Left lung (tissue), 10 donors: ENCODE data around the gene CBX6. TPM values are rescaled to one million over a fixed set of nuclear protein-coding genes. Genes with fewer than 3 reads are reported as not detected.

ENCODE experiments used
- ATAC-seq: fragments of 200-7000 bp; cut with Tn5 transposase; one replicate; pipeline ENCODE4 v1.9.1; 2020; ENCODE audit warnings: moderate library complexity
- DNase-seq, 4 donors: peaks; one replicate each; pipeline ENCODE4 v3.0.0-alpha.2; 2013 to 2020
- H3K27ac ChIP-seq, 2 donors: fragments of 200-600 bp; sonication (generic) in 1 of 2; one replicate each; pipeline versions ENCODE4 v1.5.0 to v1.8.0; 2020 to 2021
- H3K27me3 ChIP-seq, 2 donors: fragments of 200-600 bp; sonication (generic) in 1 of 2; one replicate each; pipeline versions ENCODE4 v1.5.0 to v1.8.0; 2020 to 2021
- H3K36me3 ChIP-seq, 2 donors: fragments of 200-600 bp; sonication (generic) in 1 of 2; one replicate each; pipeline versions ENCODE4 v1.5.0 to v1.8.0; 2020 to 2021
- H3K4me1 ChIP-seq, 2 donors: fragments of 200-600 bp; one replicate each; pipeline ENCODE4 v1.8.0; 2021
- H3K4me3 ChIP-seq, 2 donors: fragments of 200-600 bp; sonication (generic) in 1 of 2; one replicate each; pipeline versions ENCODE4 v1.5.0 to v1.8.0; 2020 to 2021; ENCODE audit warnings: mild to moderate bottlenecking in 1 of 2
- H3K9me3 ChIP-seq, 2 donors: fragments of 200-600 bp; sonication (generic) in 1 of 2; one replicate each; pipeline versions ENCODE4 v1.5.0 to v1.8.0; 2020 to 2021
- intact Hi-C, 2 donors: fragments of 100-400 bp; cut with DNase I; formaldehyde crosslinking; loops; one replicate each; pipeline versions ENCODE4 v1.11.2 to v1.14.2; 2022
- polyA plus RNA-seq, 6 donors: library from polyadenylated mRNA; unstranded; fragments of 120-200 nt; gene quantifications; one replicate each; pipeline ENCODE4 v1.2.1, GENCODE V29; 2013; ENCODE audit not compliant: insufficient read length in 6 of 6
- total RNA-seq, 2 donors: library from RNA; stranded (reverse); fragmentation: NEBNext Ultra II Directional; extraction: Animal tissue kit (Norgen Biotek cat#: 25700); gene quantifications; one replicate each; pipeline ENCODE4 v1.2.1, GENCODE V29; 2021
- TF ChIP-seq, protein P1 (sequence below), 2 donors: fragments of 200-600 bp; sonication (generic) in 1 of 2; IDR thresholded peaks; one replicate each; pipeline versions ENCODE4 v1.5.0 to v1.8.0; 2021; ENCODE audit warnings: antibody characterized with exemption in 2 of 2
- donor health status: DM: no; HTN: yes; CAD: no.
- donor health status: DM: no; HTN: no; CAD: no.

CBX6 gene
- total and polyA plus RNA-seq, 8 donors = 22.0 to 80.0 (median 43.6) TPM

DNA sequence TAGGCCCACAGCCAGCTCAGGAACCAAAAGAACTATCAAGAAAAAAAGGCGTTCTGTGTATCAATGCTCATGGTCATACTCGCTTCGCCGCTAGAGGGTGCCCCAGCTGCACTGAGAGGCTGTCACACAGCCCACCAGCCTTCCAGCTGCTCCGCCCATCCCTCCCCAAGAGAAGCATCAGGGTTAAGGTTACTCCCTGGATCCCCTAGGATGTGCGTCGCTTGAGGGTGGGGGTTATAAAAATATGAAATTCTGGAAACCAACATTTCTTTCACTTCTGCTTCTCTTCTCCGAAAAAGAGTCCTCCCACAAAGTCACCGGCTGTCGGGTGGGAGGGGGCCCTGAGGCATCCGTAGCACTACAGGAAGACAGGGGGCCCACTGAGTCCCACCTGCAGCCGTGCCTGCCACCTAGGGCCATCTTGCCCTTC, 1.7 kb downstream of the CBX6 start:
- intact Hi-C loops = loop anchor here in 1 of 2 donors (10.0 kb wide), 1 partner anchor 254 kb away; no protein-coding TSS in a partner anchor
- TF ChIP-seq, protein P1, sequence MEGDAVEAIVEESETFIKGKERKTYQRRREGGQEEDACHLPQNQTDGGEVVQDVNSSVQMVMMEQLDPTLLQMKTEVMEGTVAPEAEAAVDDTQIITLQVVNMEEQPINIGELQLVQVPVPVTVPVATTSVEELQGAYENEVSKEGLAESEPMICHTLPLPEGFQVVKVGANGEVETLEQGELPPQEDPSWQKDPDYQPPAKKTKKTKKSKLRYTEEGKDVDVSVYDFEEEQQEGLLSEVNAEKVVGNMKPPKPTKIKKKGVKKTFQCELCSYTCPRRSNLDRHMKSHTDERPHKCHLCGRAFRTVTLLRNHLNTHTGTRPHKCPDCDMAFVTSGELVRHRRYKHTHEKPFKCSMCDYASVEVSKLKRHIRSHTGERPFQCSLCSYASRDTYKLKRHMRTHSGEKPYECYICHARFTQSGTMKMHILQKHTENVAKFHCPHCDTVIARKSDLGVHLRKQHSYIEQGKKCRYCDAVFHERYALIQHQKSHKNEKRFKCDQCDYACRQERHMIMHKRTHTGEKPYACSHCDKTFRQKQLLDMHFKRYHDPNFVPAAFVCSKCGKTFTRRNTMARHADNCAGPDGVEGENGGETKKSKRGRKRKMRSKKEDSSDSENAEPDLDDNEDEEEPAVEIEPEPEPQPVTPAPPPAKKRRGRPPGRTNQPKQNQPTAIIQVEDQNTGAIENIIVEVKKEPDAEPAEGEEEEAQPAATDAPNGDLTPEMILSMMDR (IDR thresholded peaks at IDR 0.05) = peak; percentile 83 to 89

DNA sequence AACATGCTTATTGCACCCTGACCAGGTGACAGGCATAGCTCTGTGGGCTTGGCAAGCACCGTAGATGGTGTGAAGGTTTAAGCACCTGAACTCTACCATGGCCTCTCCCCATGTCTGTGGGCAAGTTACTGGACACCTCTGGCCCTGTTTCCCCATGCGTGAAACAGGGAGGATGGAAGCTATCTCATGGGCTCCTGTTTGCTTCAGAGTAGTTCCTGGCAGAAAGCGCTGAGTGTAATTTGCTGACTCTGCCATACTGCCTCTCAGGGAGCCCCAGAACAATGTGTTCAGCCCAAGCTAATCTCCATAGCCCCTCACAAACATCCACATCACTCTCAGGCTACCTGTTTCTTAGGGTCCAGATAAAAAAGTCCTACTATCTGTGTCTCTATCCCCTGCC, 2.4 kb downstream of the CBX6 start:
- no peak for ATAC-seq
- Histone ChIP-seq H3K4me3 (no peak overlapping the region), H3K4me1 (peaks cover 21 to 49% of the 10 kb centered on the region in 2 donors), H3K27me3 (no peaks in the 10 kb centered on the region), H3K27ac (no peak overlapping the region), H3K36me3 (peaks cover 0 to 42% of the 10 kb centered on the region in 2 donors), H3K9me3 (no peaks in the 10 kb centered on the region)
- TF ChIP-seq, protein P1 (IDR thresholded peaks at IDR 0.05) = no peak
- no peak for DNase-seq
- intact Hi-C loops = loop anchor here in 1 of 2 donors (10.0 kb wide), 1 partner anchor 255 kb away; no protein-coding TSS in a partner anchor

More for the DNA sequence above, 1.7 kb downstream of the CBX6 start:
- no peaks in the 10 kb centered on the region for H3K27me3 ChIP-seq
- ATAC-seq (peak; percentile 52), DNase-seq (peak; percentile 61 to 94 (median 90))
- peaks cover 0 to 35% of the 10 kb centered on the region in 2 donors for H3K36me3 ChIP-seq
- peak overlapping the region; percentile 69 to 88 for H3K4me3 ChIP-seq
- peaks cover 14 to 43% of the 10 kb centered on the region in 2 donors for H3K4me1 ChIP-seq
- no peaks in the 10 kb centered on the region for H3K9me3 ChIP-seq
- H3K27ac ChIP-seq = peak overlapping the region in 1 of 2 donors; percentile 82

DNA sequence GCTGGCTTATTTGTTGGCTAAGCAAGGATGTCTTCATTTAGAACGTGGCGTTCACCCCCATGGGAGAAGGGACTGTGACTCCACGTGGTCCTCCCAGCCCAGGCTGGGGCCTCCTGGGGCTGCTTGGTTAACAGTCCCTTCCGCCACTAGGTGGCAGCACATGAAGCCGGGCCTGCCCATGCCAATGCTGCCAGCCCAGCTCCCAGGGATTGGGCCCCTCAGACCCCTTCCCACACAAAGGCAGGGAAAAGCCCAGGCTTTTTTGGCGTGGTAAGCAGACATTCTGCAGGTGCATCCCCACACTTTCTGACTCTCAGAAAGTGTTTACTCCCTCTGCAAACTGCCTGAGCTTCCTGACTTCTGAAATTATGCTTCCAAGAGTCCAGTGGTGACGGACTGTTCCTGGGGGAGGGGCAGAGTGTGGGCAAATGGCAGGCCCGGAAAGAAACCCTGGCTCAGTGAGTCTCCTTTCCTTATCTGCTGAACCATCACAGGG, 3.1 kb downstream of the CBX6 start:
- TF ChIP-seq, protein P1 (IDR thresholded peaks at IDR 0.05) = peak; percentile 94 to 97
- Histone ChIP-seq H3K4me1 (peaks cover 25 to 57% of the 10 kb centered on the region in 2 donors), H3K27me3 (no peaks in the 10 kb centered on the region), H3K4me3 (no peak overlapping the region), H3K9me3 (no peaks in the 10 kb centered on the region), H3K36me3 (peaks cover 0 to 43% of the 10 kb centered on the region in 2 donors), H3K27ac (no peak overlapping the region)
- peak; percentile 32 for ATAC-seq
- DNase-seq = peak; percentile 56 to 95 (median 80)
- intact Hi-C loops = no loop called here

DNA sequence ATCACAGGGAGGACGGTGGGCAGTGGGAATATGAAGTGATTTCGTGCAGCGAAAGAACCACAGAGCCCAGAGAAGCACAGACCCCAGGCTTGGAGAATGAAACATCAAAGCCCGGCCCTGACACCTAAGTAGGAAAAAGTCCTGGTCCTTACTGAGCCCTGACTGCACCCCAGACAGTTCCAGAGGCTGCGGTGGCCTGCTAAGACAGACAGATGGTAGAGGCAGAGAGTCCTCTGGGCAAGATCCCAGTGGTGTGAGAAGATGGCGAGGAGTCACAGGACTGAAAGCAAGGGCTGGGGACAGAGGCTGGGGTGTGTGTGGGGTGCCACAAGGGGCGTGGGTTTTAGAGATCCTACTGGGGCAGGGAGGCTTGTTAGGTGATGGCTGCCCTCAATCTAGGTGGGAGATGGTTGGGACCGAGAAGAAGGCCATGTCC, 3.7 kb downstream of the CBX6 start:
- H3K9me3 ChIP-seq = no peaks in the 10 kb centered on the region
- peaks cover 0 to 43% of the 10 kb centered on the region in 2 donors for H3K36me3 ChIP-seq
- no peak for ATAC-seq
- TF ChIP-seq, protein P1 (IDR thresholded peaks at IDR 0.05) = no peak
- H3K4me3 ChIP-seq = no peak overlapping the region
- H3K27ac ChIP-seq = no peak overlapping the region
- no peaks in the 10 kb centered on the region for H3K27me3 ChIP-seq
- intact Hi-C loops = no loop called here
- peaks cover 25 to 60% of the 10 kb centered on the region in 2 donors for H3K4me1 ChIP-seq
- DNase-seq = no peak

DNA sequence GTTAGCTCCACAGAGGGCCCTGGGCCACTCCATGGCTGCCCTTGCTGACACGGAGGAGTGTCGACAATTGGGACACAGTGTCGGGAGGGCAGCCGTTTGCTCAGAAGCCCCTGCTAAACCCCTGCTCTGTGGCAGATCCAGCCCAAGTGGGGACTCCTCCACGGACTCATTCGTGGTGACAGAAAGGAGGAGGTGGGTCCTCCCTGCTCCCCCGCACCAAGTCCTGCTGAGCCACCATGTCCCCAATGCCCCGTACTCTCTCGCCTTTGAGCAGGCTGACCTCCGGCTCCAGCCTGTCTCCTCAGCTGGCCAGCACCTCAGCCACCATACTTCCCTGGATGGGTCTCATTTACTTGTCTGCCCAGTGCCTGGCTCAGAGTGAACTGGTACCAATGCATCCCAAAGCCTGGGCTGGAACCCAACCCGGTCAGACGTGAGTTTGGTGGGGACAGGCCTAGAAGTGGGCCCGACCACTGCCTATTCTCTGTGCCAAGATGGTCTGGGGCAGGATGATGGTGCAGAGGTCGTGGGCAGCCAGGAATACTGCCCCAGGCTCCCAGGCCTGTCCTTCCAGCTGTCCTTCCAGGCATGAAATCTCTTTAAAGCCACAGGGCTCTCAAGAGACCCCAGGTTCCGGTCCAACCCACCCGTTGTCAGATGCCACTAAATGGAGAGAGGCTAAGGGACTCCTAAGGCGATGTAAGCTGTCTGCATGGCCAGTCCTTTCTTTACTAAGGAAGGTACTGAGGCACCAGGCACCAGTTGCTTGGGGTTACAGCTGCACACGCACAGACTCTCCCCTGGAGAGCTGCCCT, 4.3 kb downstream of the CBX6 start:
- no peaks in the 10 kb centered on the region for H3K27me3 ChIP-seq
- intact Hi-C loops = no loop called here
- DNase-seq (peak in 1 of 4 donors; percentile 29), ATAC-seq (no peak)
- no peak overlapping the region for H3K4me3 ChIP-seq
- no peak overlapping the region for H3K27ac ChIP-seq
- H3K9me3 ChIP-seq = no peaks in the 10 kb centered on the region
- TF ChIP-seq, protein P1 (IDR thresholded peaks at IDR 0.05) = no peak
- peaks cover 0 to 43% of the 10 kb centered on the region in 2 donors for H3K36me3 ChIP-seq
- peaks cover 25 to 59% of the 10 kb centered on the region in 2 donors for H3K4me1 ChIP-seq
